LNCAP (cell line): ENCODE measurements around the gene C14orf180.

Experiments used
- TF ChIP-seq, protein P1 (sequence below): fragments of 450-650 bp; IDR thresholded peaks from 2 replicates; pipeline ENCODE4 v1.5.1; 2017; ENCODE audit warnings: mild to moderate bottlenecking

Gene C14orf180

DNA sequence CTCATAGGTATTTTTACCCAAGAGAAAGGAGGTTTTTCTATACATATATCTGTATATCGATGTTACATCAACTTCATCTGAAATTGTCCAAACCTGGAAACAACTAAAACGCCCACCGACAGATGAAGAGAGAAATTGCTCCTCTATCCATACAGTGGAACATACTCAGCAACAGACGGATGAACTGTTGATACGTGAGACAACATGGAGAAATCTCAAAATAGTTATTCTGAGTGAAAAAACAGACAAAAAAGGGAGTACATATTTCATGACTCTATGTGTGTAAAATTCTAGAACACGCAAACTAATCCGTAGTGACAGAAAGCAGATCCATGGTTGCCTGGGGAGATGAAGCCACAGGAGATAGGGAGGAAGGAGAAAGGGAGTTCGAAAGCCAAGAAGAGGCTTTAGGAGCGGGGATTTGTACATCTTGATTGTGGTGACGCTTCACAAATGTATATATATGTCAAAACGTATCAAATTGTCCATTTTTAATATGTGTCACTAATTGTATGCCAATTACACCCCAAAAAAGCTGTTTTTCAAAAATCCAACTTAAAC lies 37.6 kb upstream of the C14orf180 start:
- TF ChIP-seq, protein P1, sequence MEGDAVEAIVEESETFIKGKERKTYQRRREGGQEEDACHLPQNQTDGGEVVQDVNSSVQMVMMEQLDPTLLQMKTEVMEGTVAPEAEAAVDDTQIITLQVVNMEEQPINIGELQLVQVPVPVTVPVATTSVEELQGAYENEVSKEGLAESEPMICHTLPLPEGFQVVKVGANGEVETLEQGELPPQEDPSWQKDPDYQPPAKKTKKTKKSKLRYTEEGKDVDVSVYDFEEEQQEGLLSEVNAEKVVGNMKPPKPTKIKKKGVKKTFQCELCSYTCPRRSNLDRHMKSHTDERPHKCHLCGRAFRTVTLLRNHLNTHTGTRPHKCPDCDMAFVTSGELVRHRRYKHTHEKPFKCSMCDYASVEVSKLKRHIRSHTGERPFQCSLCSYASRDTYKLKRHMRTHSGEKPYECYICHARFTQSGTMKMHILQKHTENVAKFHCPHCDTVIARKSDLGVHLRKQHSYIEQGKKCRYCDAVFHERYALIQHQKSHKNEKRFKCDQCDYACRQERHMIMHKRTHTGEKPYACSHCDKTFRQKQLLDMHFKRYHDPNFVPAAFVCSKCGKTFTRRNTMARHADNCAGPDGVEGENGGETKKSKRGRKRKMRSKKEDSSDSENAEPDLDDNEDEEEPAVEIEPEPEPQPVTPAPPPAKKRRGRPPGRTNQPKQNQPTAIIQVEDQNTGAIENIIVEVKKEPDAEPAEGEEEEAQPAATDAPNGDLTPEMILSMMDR: no peak

- TF ChIP-seq, protein P1: no peak
These were observed 36.4 kb upstream of the C14orf180 start for GRCh38 chr14:104542871-104543830.

DNA sequence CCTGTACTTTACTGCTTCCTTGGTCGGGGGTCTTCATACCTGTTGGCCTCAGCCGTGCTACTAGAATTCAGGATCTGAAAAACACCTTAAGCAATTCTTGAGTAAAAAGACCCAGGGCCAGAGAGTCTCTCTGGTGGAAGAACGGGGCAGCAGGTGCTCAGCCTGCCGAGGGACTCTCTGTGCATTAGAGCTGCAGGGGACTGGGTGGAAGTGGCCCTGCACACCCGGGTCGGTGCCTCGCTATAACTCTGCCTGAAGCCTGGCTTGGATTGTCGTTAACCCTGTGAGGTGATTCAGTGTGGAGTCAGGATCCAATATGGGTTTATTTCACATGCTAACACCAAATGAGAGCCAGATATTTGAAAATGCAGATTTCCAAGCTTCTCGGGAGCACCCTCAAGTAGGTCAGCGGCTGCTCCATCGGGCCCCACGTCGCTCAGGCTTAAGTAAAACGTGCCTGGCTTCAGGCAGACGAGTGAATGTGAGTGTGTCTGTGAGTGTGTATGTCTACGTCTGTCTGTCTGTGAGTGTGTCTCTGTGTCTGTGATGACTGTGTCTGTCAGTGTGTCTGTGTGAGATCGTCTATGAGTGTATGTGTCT lies 35.1 kb upstream of the C14orf180 start:
- TF ChIP-seq, protein P1: no peak

DNA sequence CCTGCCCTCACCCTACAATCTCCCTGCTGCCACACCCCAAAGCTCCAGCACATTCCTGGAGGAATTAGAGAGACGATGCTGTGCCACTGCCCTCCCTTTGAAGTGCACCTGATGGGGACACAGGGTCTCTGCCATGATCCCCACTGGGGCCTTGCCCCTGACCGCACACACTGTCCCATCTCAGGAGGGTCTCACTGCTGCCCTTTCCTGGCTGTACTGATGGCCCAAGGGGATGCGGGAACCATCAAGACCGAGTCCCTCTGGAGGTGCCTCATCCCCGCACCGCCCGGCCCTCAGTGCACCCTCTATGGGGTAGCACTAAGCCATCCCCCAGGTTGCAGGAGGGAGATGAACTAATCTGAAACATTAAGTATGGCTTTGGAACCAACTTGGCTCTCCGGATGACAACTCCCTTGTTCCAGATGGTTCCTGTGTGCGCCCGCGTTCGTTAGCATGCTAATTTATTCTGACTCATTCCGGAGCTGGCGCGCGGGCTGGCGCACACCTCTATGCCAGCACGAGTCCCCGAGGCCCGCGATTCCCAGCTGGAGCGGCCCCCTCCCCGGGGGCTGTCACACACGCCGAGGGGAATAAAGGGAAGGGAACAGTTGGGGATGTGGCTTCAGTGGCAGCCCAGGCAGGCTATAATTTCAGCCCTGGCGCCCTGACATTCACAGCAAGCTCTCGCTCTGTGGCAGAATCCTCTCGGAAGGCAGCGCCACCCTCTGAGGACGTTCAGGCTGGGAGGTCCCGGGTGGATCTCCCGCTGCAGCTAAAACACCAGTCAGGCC lies 34.2 kb upstream of the C14orf180 start:
- TF ChIP-seq, protein P1: no peak

DNA sequence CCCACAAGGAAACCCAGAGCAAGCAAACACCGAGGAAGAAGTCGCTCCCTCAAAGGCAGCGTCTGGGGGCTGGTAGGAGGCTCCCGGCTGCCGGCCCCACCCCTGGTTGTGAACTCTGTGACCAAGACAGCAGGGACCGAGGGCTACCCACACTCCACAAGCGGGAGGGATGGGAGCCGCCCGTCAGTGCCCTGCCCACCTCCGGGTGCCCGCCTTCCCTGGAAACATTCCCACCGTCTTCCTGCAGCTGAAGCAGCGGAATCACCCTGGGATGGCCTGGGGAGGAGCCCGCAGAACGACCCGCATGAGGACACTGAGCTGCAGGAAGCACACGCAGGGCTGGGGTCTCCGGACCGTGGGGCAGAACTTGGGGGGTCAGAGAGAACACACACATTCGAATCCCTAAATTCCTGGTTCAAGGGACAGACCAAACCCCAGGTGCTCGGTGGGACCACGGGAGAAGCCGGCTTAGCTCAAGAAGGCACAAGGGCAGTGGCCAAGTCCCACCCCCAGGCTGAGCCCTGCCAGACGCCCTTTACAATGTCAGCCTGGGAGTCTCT lies 33.5 kb upstream of the C14orf180 start:
- TF ChIP-seq, protein P1: no peak

GRCh38 chr14:104546591-104547309 lies 32.8 kb upstream of the C14orf180 start:
- TF ChIP-seq, protein P1: no peak
